Stimulated activated naive CD8-positive, alpha-beta T cell treated with anti-CD3 and anti-CD28 coated beads, Interleukin-15, amount 100 ng/mL, for 72 hours (primary cell): ENCODE data around the gene C19orf33.
"Not testable (repeated sequence)": the region's sequence is repeated elsewhere in the genome, so short reads cannot be mapped to it uniquely, and the experiment has no call there.

Experiments used
- ATAC-seq: fragments of 150-1000 bp; cut with Tn5 transposase; 2 replicates; pipeline ENCODE4 v1.10.0; 2021; ENCODE audit warnings: mild to moderate bottlenecking, moderate library complexity
- DNase-seq, 2 donors: peaks; one replicate each; pipeline ENCODE4 v3.0.0; 2021 to 2022
- H3K27ac Mint-ChIP-seq, 2 donors: one replicate each; pipeline ENCODE4 v1.8.0; 2022; ENCODE audit warnings: mild to moderate bottlenecking in 2 of 2, mixed read lengths in 2 of 2, moderate library complexity in 2 of 2
- H3K27me3 Mint-ChIP-seq: one replicate; pipeline ENCODE4 v1.8.0; 2022; ENCODE audit warnings: mixed read lengths
- H3K4me1 Mint-ChIP-seq: one replicate; pipeline ENCODE4 v1.8.0; 2022; ENCODE audit warnings: mild to moderate bottlenecking, mixed read lengths
- H3K4me3 Mint-ChIP-seq, 2 donors: one replicate each; pipeline ENCODE4 v1.8.0; 2022; ENCODE audit warnings: mild to moderate bottlenecking in 2 of 2, mixed read lengths in 2 of 2, moderate library complexity in 1 of 2
- H3K9me3 Mint-ChIP-seq, 2 donors: one replicate each; pipeline ENCODE4 v1.8.0; 2022; ENCODE audit warnings: mixed read lengths in 2 of 2

The C19orf33 gene

GRCh38 chr19:38339011-38339410 lies 35.0 kb downstream of the C19orf33 start:
- Mint-ChIP-seq H3K27ac (peak overlapping the region in 1 of 2 donors; percentile 2), H3K4me1 (peaks cover 28% of the 10 kb centered on the region)
- not testable (repeated sequence) for DNase-seq, H3K9me3 Mint-ChIP-seq, H3K27me3 Mint-ChIP-seq, ATAC-seq, H3K4me3 Mint-ChIP-seq

DNA sequence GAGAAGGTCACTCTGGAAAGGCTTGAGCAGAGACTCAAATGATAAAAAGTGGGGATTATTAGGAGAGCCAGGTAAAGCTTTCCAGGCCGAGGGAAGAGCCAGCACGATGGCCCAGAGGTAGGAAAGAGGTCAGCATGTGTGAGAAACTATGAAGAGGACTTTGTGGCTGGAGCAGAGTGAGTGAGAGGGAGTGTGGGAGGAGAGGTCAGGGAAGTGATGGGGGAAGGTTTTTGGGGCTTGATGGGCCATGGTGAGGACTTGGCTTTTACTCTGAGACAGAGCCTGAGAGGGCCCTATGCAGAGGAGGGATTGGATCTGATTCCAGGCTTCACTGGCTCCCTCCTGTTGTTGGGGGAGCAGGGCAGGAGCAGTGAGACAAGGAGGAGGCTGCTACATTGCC lies 36.9 kb downstream of the C19orf33 start:
- H3K27ac Mint-ChIP-seq: no peak overlapping the region
- peaks cover 28% of the 10 kb centered on the region for H3K4me1 Mint-ChIP-seq
- H3K9me3 Mint-ChIP-seq: no peaks in the 10 kb centered on the region
- no peak overlapping the region for H3K4me3 Mint-ChIP-seq
- DNase-seq (no peak), ATAC-seq (no peak)
- no peaks in the 10 kb centered on the region for H3K27me3 Mint-ChIP-seq

- ATAC-seq (no peak), DNase-seq (no peak)
- H3K9me3 Mint-ChIP-seq: no peaks in the 10 kb centered on the region
- H3K4me1 Mint-ChIP-seq: no peaks in the 10 kb centered on the region
- H3K27ac Mint-ChIP-seq: no peak overlapping the region
- H3K4me3 Mint-ChIP-seq: no peak overlapping the region
- H3K27me3 Mint-ChIP-seq: no peaks in the 10 kb centered on the region
These were observed 42.8 kb downstream of the C19orf33 start for GRCh38 chr19:38346837-38347236.

GRCh38 chr19:38350883-38351282 lies 46.8 kb downstream of the C19orf33 start:
- peaks cover under 1% of the 10 kb centered on the region for H3K27me3 Mint-ChIP-seq
- DNase-seq: no peak
- no peaks in the 10 kb centered on the region for H3K4me1 Mint-ChIP-seq
- H3K27ac Mint-ChIP-seq: no peak overlapping the region
- ATAC-seq: no peak
- H3K9me3 Mint-ChIP-seq: no peaks in the 10 kb centered on the region
- H3K4me3 Mint-ChIP-seq: no peak overlapping the region

GRCh38 chr19:38351865-38352395 lies 47.9 kb downstream of the C19orf33 start:
- DNase-seq (no peak), ATAC-seq (no peak)
- Mint-ChIP-seq H3K27ac (no peak overlapping the region), H3K4me3 (no peak overlapping the region), H3K9me3 (no peaks in the 10 kb centered on the region), H3K4me1 (no peaks in the 10 kb centered on the region), H3K27me3 (peaks cover 11% of the 10 kb centered on the region)

DNA sequence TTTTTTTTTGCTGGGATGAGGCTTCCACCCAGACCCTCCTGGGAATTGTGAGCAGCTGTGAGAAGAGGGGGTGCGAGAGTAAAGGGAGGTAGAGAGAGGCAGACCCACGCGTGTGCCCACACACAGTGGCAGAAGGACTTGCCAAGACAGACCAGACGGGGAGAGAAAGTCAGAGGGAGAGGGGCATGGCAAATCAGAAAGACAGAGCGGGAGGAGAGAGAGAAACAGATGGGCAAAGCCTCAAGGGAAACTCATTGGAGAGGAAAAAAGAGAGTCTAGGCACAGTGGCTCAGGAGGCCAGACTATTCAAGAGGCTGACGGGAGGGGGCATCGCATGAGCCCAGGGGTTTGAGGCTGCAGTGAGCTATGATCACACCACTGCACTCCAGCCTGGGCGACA lies 48.6 kb downstream of the C19orf33 start:
- DNase-seq (no peak), ATAC-seq (no peak)
- Mint-ChIP-seq H3K4me1 (no peaks in the 10 kb centered on the region), H3K4me3 (no peak overlapping the region), H3K27ac (peak overlapping the region in 1 of 2 donors; percentile 61), H3K27me3 (peaks cover 13% of the 10 kb centered on the region), H3K9me3 (no peaks in the 10 kb centered on the region)
